ENCODE measurements around the gene FLOT2.

DNA sequence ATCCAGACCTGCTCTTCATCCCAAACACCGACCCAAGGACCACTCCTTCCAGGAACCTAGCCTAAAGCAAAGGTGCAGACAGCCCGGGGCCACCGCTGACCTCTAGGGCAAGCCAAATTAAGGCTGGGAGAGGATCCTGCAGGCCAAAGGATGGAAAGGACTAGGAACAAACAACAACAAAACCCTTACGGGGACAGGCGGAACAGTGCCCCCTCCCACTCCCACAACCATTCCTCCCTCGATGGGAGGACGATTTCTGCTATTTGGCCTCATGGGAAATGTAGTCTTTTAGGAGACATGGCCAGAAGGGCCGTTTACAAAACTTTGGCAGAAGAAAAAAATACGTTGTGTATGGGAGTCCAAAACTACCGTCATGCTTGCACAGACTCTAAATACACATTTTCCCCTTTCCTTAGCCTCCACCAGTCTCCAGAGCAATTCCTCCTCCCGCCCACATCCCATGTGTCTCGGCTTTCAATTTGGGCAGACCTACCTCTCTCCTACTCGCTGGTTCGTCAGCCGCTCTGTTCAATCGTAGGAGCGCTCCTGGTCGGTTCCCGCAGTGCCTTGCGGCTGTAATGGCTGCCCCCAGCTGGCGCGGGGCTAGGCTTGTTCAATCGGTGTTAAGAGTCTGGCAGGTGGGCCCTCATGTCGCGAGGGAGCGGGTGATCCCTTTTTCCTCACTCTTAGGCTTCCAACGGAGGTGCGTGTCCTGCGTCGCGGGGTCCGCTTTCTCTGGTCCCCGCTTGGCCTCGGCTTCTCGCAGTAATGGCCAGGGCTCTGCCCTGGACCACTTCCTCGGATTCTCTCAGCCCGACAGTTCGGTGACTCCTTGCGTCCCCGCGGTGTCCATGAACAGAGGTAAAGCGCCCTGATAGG is 42.8 kb downstream of the FLOT2 start, which contains the start of gene ERAL1:
- TF ChIP-seq, protein P1, sequence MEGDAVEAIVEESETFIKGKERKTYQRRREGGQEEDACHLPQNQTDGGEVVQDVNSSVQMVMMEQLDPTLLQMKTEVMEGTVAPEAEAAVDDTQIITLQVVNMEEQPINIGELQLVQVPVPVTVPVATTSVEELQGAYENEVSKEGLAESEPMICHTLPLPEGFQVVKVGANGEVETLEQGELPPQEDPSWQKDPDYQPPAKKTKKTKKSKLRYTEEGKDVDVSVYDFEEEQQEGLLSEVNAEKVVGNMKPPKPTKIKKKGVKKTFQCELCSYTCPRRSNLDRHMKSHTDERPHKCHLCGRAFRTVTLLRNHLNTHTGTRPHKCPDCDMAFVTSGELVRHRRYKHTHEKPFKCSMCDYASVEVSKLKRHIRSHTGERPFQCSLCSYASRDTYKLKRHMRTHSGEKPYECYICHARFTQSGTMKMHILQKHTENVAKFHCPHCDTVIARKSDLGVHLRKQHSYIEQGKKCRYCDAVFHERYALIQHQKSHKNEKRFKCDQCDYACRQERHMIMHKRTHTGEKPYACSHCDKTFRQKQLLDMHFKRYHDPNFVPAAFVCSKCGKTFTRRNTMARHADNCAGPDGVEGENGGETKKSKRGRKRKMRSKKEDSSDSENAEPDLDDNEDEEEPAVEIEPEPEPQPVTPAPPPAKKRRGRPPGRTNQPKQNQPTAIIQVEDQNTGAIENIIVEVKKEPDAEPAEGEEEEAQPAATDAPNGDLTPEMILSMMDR (IDR thresholded peaks at IDR 0.05; ENCODE audit: extremely low read depth in 1 of 2, insufficient read depth in 1 of 2, low read depth in 1 of 2, low read length in 2 of 2), result no peak
- TF ChIP-seq EZH2 (IDR thresholded peaks at IDR 0.05; ENCODE audit: borderline replicate concordance, low read depth, low read length, severe bottlenecking), result no peak

Measured in endothelial cell of umbilical vein (primary cell).